ENCODE measurements around the gene PLCB4. TPM values are rescaled to one million over a fixed set of nuclear protein-coding genes. Genes with fewer than 3 reads are reported as not detected.

PLCB4 gene
- total and polyA plus RNA-seq, 8 donors: 0.56 to 9.3 (median 2.3) TPM

DNA sequence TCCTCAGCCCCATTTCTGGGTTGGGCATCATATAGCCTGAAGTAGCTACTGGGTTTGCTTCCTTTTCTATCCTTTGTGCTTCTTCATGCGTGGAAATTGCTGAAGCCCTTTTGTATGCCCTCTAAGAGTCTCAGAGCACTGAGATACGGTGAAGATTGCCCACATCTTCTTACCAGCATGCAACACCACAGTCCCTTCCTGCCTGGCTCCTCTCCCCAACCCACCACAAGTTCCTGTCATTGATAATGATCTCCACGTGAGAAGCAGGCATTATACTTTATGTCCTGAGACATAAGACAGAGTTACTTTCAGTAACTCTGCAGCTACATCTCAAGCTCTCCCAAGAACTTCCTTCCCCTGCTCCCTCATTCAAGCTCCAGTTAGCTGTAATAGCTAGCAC lies 15.8 kb upstream of the PLCB4 start:
- FAIRE-seq: no peak

GRCh38 chr20:9054176-9054575 lies 14.7 kb upstream of the PLCB4 start:
- no peak for ATAC-seq
- no peaks in the 10 kb centered on the region for H3K4me1 ChIP-seq
- no peak for FAIRE-seq
- H3K27me3 ChIP-seq: no peaks in the 10 kb centered on the region
- WGBS, 2 donors: 82 to 87% methylated on average over 3 of the region's 3 CpGs
- H3K9me3 ChIP-seq: no peaks in the 10 kb centered on the region
- DNase-seq: no peak
- H3K4me3 ChIP-seq: no peak overlapping the region
- TF ChIP-seq, protein P1, sequence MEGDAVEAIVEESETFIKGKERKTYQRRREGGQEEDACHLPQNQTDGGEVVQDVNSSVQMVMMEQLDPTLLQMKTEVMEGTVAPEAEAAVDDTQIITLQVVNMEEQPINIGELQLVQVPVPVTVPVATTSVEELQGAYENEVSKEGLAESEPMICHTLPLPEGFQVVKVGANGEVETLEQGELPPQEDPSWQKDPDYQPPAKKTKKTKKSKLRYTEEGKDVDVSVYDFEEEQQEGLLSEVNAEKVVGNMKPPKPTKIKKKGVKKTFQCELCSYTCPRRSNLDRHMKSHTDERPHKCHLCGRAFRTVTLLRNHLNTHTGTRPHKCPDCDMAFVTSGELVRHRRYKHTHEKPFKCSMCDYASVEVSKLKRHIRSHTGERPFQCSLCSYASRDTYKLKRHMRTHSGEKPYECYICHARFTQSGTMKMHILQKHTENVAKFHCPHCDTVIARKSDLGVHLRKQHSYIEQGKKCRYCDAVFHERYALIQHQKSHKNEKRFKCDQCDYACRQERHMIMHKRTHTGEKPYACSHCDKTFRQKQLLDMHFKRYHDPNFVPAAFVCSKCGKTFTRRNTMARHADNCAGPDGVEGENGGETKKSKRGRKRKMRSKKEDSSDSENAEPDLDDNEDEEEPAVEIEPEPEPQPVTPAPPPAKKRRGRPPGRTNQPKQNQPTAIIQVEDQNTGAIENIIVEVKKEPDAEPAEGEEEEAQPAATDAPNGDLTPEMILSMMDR (IDR thresholded peaks at IDR 0.05): no peak
- H3K27ac ChIP-seq: no peak overlapping the region
- no peaks in the 10 kb centered on the region for H3K36me3 ChIP-seq
- intact Hi-C loops (cut with DNase I): no loop called here

More for the DNA sequence above, 15.8 kb upstream of the PLCB4 start:
- DNase-seq (no peak), ATAC-seq (no peak)
- H3K36me3 ChIP-seq: no peaks in the 10 kb centered on the region
- H3K4me3 ChIP-seq: no peak overlapping the region
- H3K27ac ChIP-seq: no peak overlapping the region
- TF ChIP-seq, protein P1 (IDR thresholded peaks at IDR 0.05): no peak
- H3K9me3 ChIP-seq: no peaks in the 10 kb centered on the region
- 59 to 62% methylated on average over 3 of the region's 3 CpGs for WGBS, 2 donors
- H3K27me3 ChIP-seq: no peaks in the 10 kb centered on the region
- intact Hi-C loops (cut with DNase I): no loop called here
- no peaks in the 10 kb centered on the region for H3K4me1 ChIP-seq

GRCh38 chr20:9059931-9060330 lies 9.0 kb upstream of the PLCB4 start:
- ATAC-seq: no peak
- H3K27me3 ChIP-seq: no peaks in the 10 kb centered on the region
- H3K4me3 ChIP-seq: no peak overlapping the region
- no peaks in the 10 kb centered on the region for H3K4me1 ChIP-seq
- intact Hi-C loops (cut with DNase I): no loop called here
- H3K27ac ChIP-seq: no peak overlapping the region
- DNase-seq: no peak
- FAIRE-seq: no peak
- H3K9me3 ChIP-seq: no peaks in the 10 kb centered on the region
- no peaks in the 10 kb centered on the region for H3K36me3 ChIP-seq
- TF ChIP-seq, protein P1 (IDR thresholded peaks at IDR 0.05): no peak
- 82 to 85% methylated on average over 6 of the region's 6 CpGs for WGBS, 2 donors

DNA sequence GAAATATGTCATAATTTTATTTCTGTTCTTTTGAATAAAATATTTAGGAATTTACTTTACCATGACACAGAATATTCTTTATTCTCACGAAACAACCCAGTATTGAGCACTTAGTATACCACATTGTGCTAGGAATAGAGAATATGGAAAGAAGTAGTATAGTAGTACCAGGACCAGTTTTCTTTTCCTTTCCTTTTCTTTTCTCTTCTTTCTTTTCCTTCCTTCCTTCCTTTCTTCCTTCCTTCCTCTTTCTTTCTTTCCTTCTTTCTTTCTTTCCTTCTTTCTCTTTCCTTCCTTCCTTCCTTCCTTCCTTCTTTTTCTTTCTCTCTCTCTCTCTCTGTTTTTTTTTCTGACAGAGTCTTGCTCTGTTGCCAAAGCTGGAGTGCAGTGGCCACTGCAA lies 7.5 kb upstream of the PLCB4 start:
- no peak for FAIRE-seq
- WGBS, 2 donors: 89 to 94% methylated on average over 1 of the region's 1 CpG
- intact Hi-C loops (cut with DNase I): no loop called here

GRCh38 chr20:9062066-9062465 lies 6.8 kb upstream of the PLCB4 start:
- Histone ChIP-seq H3K36me3 (no peaks in the 10 kb centered on the region), H3K4me1 (no peaks in the 10 kb centered on the region), H3K27me3 (no peaks in the 10 kb centered on the region), H3K4me3 (no peak overlapping the region), H3K27ac (no peak overlapping the region), H3K9me3 (no peaks in the 10 kb centered on the region)
- intact Hi-C loops (cut with DNase I): no loop called here
- TF ChIP-seq, protein P1 (IDR thresholded peaks at IDR 0.05): no peak
- DNase-seq (no peak), FAIRE-seq (no peak), ATAC-seq (no peak)
- 66 to 83% methylated on average over 2 of the region's 2 CpGs for WGBS, 2 donors

More for the DNA sequence above, 7.5 kb upstream of the PLCB4 start:
- no peaks in the 10 kb centered on the region for H3K36me3 ChIP-seq
- no peak overlapping the region for H3K4me3 ChIP-seq
- no peak overlapping the region for H3K27ac ChIP-seq
- ATAC-seq: no peak
- no peak for DNase-seq
- H3K4me1 ChIP-seq: no peaks in the 10 kb centered on the region
- H3K9me3 ChIP-seq: no peaks in the 10 kb centered on the region
- no peaks in the 10 kb centered on the region for H3K27me3 ChIP-seq
- TF ChIP-seq, protein P1 (IDR thresholded peaks at IDR 0.05): no peak

Measured in pancreas (tissue), 10 donors.